Activated gamma-delta T cell (primary cell): ENCODE results near the gene NRG2.

Experiments used
- DNase-seq: peaks from one replicate; lab custom pipeline; 2025; lab: John Stamatoyannopoulos, UW

The NRG2 gene

GRCh38 chr5:139946440-139946839 is 96.7 kb downstream of the NRG2 start:
- DNase-seq, result no peak

- no peak for DNase-seq
Observed at GRCh38 chr5:139946006-139946405, 97.1 kb downstream of the NRG2 start.

GRCh38 chr5:139942243-139942642 is 100.9 kb downstream of the NRG2 start:
- no peak for DNase-seq

GRCh38 chr5:139930406-139930805 is 112.7 kb downstream of the NRG2 start:
- DNase-seq, result no peak

- no peak for DNase-seq
Observed at GRCh38 chr5:139926797-139927503, 116.1 kb downstream of the NRG2 start.

GRCh38 chr5:139925650-139926640 is 117.2 kb downstream of the NRG2 start:
- no peak for DNase-seq

- no peak for DNase-seq
Observed at GRCh38 chr5:139925216-139925562, 117.9 kb downstream of the NRG2 start.

- DNase-seq, result no peak
Observed at GRCh38 chr5:139924294-139925215, 118.5 kb downstream of the NRG2 start.

GRCh38 chr5:139919308-139919707 is 123.8 kb downstream of the NRG2 start:
- DNase-seq, result no peak

- DNase-seq, result no peak
Observed at GRCh38 chr5:139915834-139916233, 127.3 kb downstream of the NRG2 start.

- DNase-seq, result no peak
Observed at GRCh38 chr5:139915266-139915665, 127.8 kb downstream of the NRG2 start.

- DNase-seq, result no peak
Observed at GRCh38 chr5:139914218-139914807, 128.8 kb downstream of the NRG2 start.

GRCh38 chr5:139912804-139913203 is 130.3 kb downstream of the NRG2 start:
- no peak for DNase-seq

GRCh38 chr5:139912158-139912557 is 130.9 kb downstream of the NRG2 start:
- no peak for DNase-seq

- DNase-seq, result no peak
Observed at GRCh38 chr5:139911425-139912120, 131.5 kb downstream of the NRG2 start.

GRCh38 chr5:139910901-139911300 is 132.2 kb downstream of the NRG2 start:
- no peak for DNase-seq

GRCh38 chr5:139910036-139910435 is 133.1 kb downstream of the NRG2 start:
- no peak for DNase-seq

GRCh38 chr5:139908749-139909148 is 134.3 kb downstream of the NRG2 start:
- no peak for DNase-seq

GRCh38 chr5:139906661-139907060 is 136.4 kb downstream of the NRG2 start:
- DNase-seq, result no peak

- DNase-seq, result no peak
Observed at GRCh38 chr5:139904816-139905661, 138.1 kb downstream of the NRG2 start.
